Measurements from ENCODE around the gene PRR22. TPM values are rescaled to one million over a fixed set of nuclear protein-coding genes. Genes with fewer than 3 reads are reported as not detected.

The PRR22 gene
- total RNA-seq (2012; rRNA removed): 0.25 and 0.66 TPM in 2 replicates

- Histone ChIP-seq H3K27me3 (ENCODE audit: control insufficient read depth, insufficient read depth, low read length) (no peaks in the 10 kb centered on the region), H3K4me1 (ENCODE audit: control insufficient read depth, insufficient read depth, low read length) (no peaks in the 10 kb centered on the region), H3K36me3 (ENCODE audit: insufficient read depth, low read length) (peaks cover 48% of the 10 kb centered on the region), H3K9ac (ENCODE audit: low read depth, low read length) (no peak within 1 kb of the TSS), H3K4me2 (ENCODE audit: low read length) (no peak within 1 kb of the TSS), H3K4me3 (ENCODE audit: low read length) (no peak within 1 kb of the TSS), H3K9me3 (replicated peaks; ENCODE audit: low read length) (no peaks in the 10 kb centered on the region)
These were observed at the start of gene PRR22 for GRCh38 chr19:5784581-5785147. PRR22 (minus strand) TSS chr19:5784746; CDS start chr19:5784660, 86 bp downstream.

- H3K4me2 ChIP-seq (ENCODE audit: low read length): no peak overlapping the region
- no peaks in the 10 kb centered on the region for H3K9me3 ChIP-seq (replicated peaks; ENCODE audit: low read length)
- H3K36me3 ChIP-seq (ENCODE audit: insufficient read depth, low read length): no peaks in the 10 kb centered on the region
- no peak overlapping the region for H3K9ac ChIP-seq (ENCODE audit: low read depth, low read length)
- no peak overlapping the region for H3K4me3 ChIP-seq (ENCODE audit: low read length)
- H3K4me1 ChIP-seq (ENCODE audit: control insufficient read depth, insufficient read depth, low read length): peaks cover 8% of the 10 kb centered on the region
- H3K27me3 ChIP-seq (ENCODE audit: control insufficient read depth, insufficient read depth, low read length): peaks cover 40% of the 10 kb centered on the region
These were observed 48.1 kb upstream of the PRR22 start for GRCh38 chr19:5832527-5833216.

- H3K27me3 ChIP-seq (ENCODE audit: control insufficient read depth, insufficient read depth, low read length): peaks cover 44% of the 10 kb centered on the region
- peaks cover 8% of the 10 kb centered on the region for H3K4me1 ChIP-seq (ENCODE audit: control insufficient read depth, insufficient read depth, low read length)
- H3K36me3 ChIP-seq (ENCODE audit: insufficient read depth, low read length): no peaks in the 10 kb centered on the region
- H3K4me3 ChIP-seq (ENCODE audit: low read length): no peak overlapping the region
- no peaks in the 10 kb centered on the region for H3K9me3 ChIP-seq (replicated peaks; ENCODE audit: low read length)
- H3K9ac ChIP-seq (ENCODE audit: low read depth, low read length): no peak overlapping the region
- no peak overlapping the region for H3K4me2 ChIP-seq (ENCODE audit: low read length)
These were observed 47.5 kb upstream of the PRR22 start for GRCh38 chr19:5832061-5832460.

GRCh38 chr19:5831159-5831558, 46.6 kb upstream of the PRR22 start:
- Histone ChIP-seq H3K4me2 (ENCODE audit: low read length) (no peak overlapping the region), H3K27me3 (ENCODE audit: control insufficient read depth, insufficient read depth, low read length) (peaks cover 49% of the 10 kb centered on the region), H3K9me3 (replicated peaks; ENCODE audit: low read length) (no peaks in the 10 kb centered on the region), H3K36me3 (ENCODE audit: insufficient read depth, low read length) (no peaks in the 10 kb centered on the region), H3K4me3 (ENCODE audit: low read length) (no peak overlapping the region), H3K4me1 (ENCODE audit: control insufficient read depth, insufficient read depth, low read length) (peaks cover 8% of the 10 kb centered on the region), H3K9ac (ENCODE audit: low read depth, low read length) (no peak overlapping the region)

- H3K4me2 ChIP-seq (ENCODE audit: low read length): no peak overlapping the region
- H3K4me3 ChIP-seq (ENCODE audit: low read length): no peak overlapping the region
- H3K9ac ChIP-seq (ENCODE audit: low read depth, low read length): no peak overlapping the region
These were observed 45.2 kb upstream of the PRR22 start for GRCh38 chr19:5829567-5830310.

GRCh38 chr19:5828661-5829566, 44.4 kb upstream of the PRR22 start:
- Histone ChIP-seq H3K9ac (ENCODE audit: low read depth, low read length) (peak overlapping the region; percentile 76), H3K4me1 (ENCODE audit: control insufficient read depth, insufficient read depth, low read length) (peaks cover 8% of the 10 kb centered on the region), H3K4me3 (ENCODE audit: low read length) (peak overlapping the region; percentile 72), H3K4me2 (ENCODE audit: low read length) (peak overlapping the region; percentile 92), H3K9me3 (replicated peaks; ENCODE audit: low read length) (no peaks in the 10 kb centered on the region), H3K27me3 (ENCODE audit: control insufficient read depth, insufficient read depth, low read length) (peaks cover 41% of the 10 kb centered on the region), H3K36me3 (ENCODE audit: insufficient read depth, low read length) (no peaks in the 10 kb centered on the region)

More at GRCh38 chr19:5829567-5830310, 45.2 kb upstream of the PRR22 start:
- Histone ChIP-seq H3K4me1 (ENCODE audit: control insufficient read depth, insufficient read depth, low read length) (peaks cover 8% of the 10 kb centered on the region), H3K27me3 (ENCODE audit: control insufficient read depth, insufficient read depth, low read length) (peaks cover 45% of the 10 kb centered on the region), H3K36me3 (ENCODE audit: insufficient read depth, low read length) (no peaks in the 10 kb centered on the region), H3K9me3 (replicated peaks; ENCODE audit: low read length) (no peaks in the 10 kb centered on the region)

- peak overlapping the region; percentile 76 for H3K9ac ChIP-seq (ENCODE audit: low read depth, low read length)
- H3K4me1 ChIP-seq (ENCODE audit: control insufficient read depth, insufficient read depth, low read length): peaks cover 8% of the 10 kb centered on the region
- no peaks in the 10 kb centered on the region for H3K9me3 ChIP-seq (replicated peaks; ENCODE audit: low read length)
- peak overlapping the region; percentile 92 for H3K4me2 ChIP-seq (ENCODE audit: low read length)
- peak overlapping the region; percentile 72 for H3K4me3 ChIP-seq (ENCODE audit: low read length)
- H3K27me3 ChIP-seq (ENCODE audit: control insufficient read depth, insufficient read depth, low read length): peaks cover 46% of the 10 kb centered on the region
- H3K36me3 ChIP-seq (ENCODE audit: insufficient read depth, low read length): no peaks in the 10 kb centered on the region
These were observed 43.5 kb upstream of the PRR22 start for GRCh38 chr19:5827891-5828660.

- Histone ChIP-seq H3K36me3 (ENCODE audit: insufficient read depth, low read length) (no peaks in the 10 kb centered on the region), H3K4me2 (ENCODE audit: low read length) (peak overlapping the region; percentile 92), H3K9me3 (replicated peaks; ENCODE audit: low read length) (no peaks in the 10 kb centered on the region), H3K9ac (ENCODE audit: low read depth, low read length) (no peak overlapping the region), H3K4me1 (ENCODE audit: control insufficient read depth, insufficient read depth, low read length) (peaks cover 8% of the 10 kb centered on the region), H3K27me3 (ENCODE audit: control insufficient read depth, insufficient read depth, low read length) (peaks cover 41% of the 10 kb centered on the region), H3K4me3 (ENCODE audit: low read length) (peak overlapping the region; percentile 72)
These were observed 42.9 kb upstream of the PRR22 start for GRCh38 chr19:5827342-5827890.

- no peak overlapping the region for H3K9ac ChIP-seq (ENCODE audit: low read depth, low read length)
- no peak overlapping the region for H3K4me2 ChIP-seq (ENCODE audit: low read length)
- H3K9me3 ChIP-seq (replicated peaks; ENCODE audit: low read length): no peaks in the 10 kb centered on the region
- peaks cover 39% of the 10 kb centered on the region for H3K27me3 ChIP-seq (ENCODE audit: control insufficient read depth, insufficient read depth, low read length)
- H3K36me3 ChIP-seq (ENCODE audit: insufficient read depth, low read length): no peaks in the 10 kb centered on the region
- peaks cover 8% of the 10 kb centered on the region for H3K4me1 ChIP-seq (ENCODE audit: control insufficient read depth, insufficient read depth, low read length)
- no peak overlapping the region for H3K4me3 ChIP-seq (ENCODE audit: low read length)
These were observed 42.2 kb upstream of the PRR22 start for GRCh38 chr19:5826531-5827341.

GRCh38 chr19:5825178-5825577, 40.6 kb upstream of the PRR22 start:
- H3K4me3 ChIP-seq (ENCODE audit: low read length): no peak overlapping the region
- H3K9me3 ChIP-seq (replicated peaks; ENCODE audit: low read length): no peaks in the 10 kb centered on the region
- H3K9ac ChIP-seq (ENCODE audit: low read depth, low read length): no peak overlapping the region

More at GRCh38 chr19:5825178-5825577, 40.6 kb upstream of the PRR22 start:
- no peak overlapping the region for H3K4me2 ChIP-seq (ENCODE audit: low read length)
- H3K27me3 ChIP-seq (ENCODE audit: control insufficient read depth, insufficient read depth, low read length): peaks cover 41% of the 10 kb centered on the region
- peaks cover 8% of the 10 kb centered on the region for H3K4me1 ChIP-seq (ENCODE audit: control insufficient read depth, insufficient read depth, low read length)
- no peaks in the 10 kb centered on the region for H3K36me3 ChIP-seq (ENCODE audit: insufficient read depth, low read length)
